Epithelial cell of esophagus (primary cell): ENCODE data around the gene ST8SIA6.

Experiments used
- DNase-seq: peaks from one replicate; pipeline ENCODE4 v3.0.0; 2010; ENCODE audit warnings: low read depth
- H3K4me3 ChIP-seq: 2 replicates; pipeline ENCODE4 v1.5.1; 2011; ENCODE audit warnings: mild to moderate bottlenecking, low read length, control low read depth
- TF ChIP-seq, protein P1 (sequence below): IDR thresholded peaks from 2 replicates; pipeline ENCODE4 v1.5.1; 2011; ENCODE audit warnings: low read depth, mild to moderate bottlenecking, low read length, control low read depth, inconsistent platforms; ENCODE audit not compliant: insufficient read depth; ENCODE audit errors: missing control alignments

Gene ST8SIA6

DNA sequence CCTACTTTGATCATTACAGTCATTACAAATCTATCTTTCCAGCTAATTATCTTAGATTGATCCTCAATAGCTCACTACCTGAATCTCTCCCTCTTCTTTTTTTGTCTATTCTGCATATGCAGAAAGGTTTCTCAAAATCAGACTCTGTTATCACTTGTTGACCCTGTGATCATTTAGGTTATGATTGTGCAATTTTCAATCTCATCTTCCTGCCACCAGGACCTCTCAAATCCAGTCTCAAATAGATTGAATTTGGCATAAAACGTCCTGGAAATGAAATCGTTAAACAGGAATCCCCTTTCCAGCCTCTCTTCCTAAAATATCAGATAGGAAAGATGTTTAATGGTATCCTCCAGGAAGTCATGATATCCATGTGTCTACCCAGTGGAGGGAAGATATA is 96.6 kb downstream of the ST8SIA6 start:
- TF ChIP-seq, protein P1, sequence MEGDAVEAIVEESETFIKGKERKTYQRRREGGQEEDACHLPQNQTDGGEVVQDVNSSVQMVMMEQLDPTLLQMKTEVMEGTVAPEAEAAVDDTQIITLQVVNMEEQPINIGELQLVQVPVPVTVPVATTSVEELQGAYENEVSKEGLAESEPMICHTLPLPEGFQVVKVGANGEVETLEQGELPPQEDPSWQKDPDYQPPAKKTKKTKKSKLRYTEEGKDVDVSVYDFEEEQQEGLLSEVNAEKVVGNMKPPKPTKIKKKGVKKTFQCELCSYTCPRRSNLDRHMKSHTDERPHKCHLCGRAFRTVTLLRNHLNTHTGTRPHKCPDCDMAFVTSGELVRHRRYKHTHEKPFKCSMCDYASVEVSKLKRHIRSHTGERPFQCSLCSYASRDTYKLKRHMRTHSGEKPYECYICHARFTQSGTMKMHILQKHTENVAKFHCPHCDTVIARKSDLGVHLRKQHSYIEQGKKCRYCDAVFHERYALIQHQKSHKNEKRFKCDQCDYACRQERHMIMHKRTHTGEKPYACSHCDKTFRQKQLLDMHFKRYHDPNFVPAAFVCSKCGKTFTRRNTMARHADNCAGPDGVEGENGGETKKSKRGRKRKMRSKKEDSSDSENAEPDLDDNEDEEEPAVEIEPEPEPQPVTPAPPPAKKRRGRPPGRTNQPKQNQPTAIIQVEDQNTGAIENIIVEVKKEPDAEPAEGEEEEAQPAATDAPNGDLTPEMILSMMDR, result no peak
- no peak overlapping the region for H3K4me3 ChIP-seq
- DNase-seq, result no peak

DNA sequence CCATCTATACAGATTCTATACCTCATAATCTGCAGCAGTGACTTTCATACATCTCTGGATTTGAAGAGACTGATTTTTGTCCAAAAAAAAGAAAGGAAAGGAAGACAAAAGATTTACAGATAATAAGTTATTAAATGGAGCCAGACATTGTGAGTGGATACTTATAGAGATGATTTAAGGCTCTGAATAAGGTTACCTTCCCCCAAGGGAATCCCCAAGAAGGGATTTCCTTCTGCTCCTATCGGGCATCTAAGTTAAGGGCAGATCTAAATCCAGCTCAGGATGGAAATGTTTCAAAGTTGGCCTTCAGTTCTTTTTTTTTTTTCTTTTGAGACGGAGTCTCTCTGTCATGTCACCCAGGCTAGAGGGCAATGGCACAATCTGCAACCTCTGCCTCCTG is 97.6 kb downstream of the ST8SIA6 start:
- TF ChIP-seq, protein P1, result no peak
- no peak for DNase-seq

DNA sequence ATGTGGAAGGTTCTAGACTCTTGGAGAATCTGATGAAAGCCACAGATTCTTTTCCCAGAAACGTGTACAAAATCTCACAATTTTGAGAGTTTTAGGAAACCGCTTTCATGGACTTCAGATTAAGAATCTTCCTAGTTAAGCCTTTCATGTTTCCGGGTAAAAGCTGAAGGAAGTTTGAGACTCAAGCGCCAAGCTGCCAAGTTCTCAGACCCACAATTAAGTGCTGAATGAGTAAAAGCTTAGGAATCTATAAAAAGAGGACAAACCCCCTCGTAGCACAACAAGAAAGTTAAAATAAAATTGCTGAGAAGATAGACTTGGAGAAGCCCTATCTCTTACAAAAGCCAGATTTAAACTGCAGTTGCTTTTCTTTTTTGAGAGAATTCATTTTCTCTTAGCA is 99.6 kb downstream of the ST8SIA6 start:
- no peak overlapping the region for H3K4me3 ChIP-seq
- TF ChIP-seq, protein P1, result no peak
- no peak for DNase-seq

More for the DNA sequence above, 97.6 kb downstream of the ST8SIA6 start:
- H3K4me3 ChIP-seq, result no peak overlapping the region

DNA sequence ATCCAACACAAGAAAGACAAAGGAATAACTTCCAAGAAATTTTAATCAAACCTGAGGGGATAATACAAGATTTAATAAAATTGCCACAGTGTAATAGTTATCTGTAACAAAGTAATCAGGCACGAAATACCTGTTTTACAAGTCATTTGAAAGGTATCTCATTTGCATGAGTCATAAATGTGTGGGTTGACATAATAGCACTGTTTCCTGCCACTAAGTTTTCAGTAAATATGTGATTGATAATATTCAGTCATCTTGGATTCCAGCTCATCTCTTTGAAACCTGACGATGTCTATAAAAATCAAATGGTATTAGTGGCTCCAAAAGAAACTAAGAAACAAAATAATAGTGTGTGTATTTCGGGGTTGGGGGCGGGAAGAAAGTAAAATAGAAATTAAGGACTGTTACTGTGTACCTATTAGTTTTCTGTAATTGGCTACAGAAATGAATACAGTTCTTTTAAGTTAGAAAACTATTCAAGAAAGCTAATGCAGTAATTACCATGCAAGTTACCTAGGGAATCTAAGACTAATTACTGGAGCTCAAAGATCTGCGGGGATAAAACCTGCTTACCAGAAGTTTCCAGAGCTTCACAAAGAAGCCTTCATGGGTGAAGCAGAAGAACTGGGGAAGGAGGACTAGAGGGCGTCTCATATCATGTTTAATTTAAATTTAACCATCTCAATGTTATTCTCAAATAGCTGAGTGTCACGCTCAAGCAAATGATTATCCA is 100.7 kb downstream of the ST8SIA6 start:
- no peak overlapping the region for H3K4me3 ChIP-seq
- TF ChIP-seq, protein P1, result no peak
- DNase-seq, result peak; percentile 91

DNA sequence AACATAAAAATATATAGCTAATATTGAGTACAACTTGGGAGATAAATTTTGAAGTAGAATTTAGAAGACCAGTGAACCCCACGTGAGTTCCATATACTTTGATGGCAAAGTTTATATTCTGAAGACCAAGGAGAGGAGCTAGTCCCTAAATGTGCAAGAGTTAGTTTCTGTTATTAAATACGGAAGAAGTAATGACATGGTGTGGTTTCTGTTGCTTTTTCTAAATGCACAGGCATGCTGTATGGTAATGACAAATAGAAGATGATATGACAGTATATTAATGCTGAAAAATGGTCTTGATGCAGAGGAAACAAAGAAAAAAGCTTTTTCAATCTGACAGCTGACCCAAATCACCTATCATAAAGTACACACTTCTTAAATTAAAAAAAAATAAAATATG is 101.8 kb downstream of the ST8SIA6 start:
- H3K4me3 ChIP-seq, result no peak overlapping the region
- TF ChIP-seq, protein P1, result no peak
- DNase-seq, result no peak

DNA sequence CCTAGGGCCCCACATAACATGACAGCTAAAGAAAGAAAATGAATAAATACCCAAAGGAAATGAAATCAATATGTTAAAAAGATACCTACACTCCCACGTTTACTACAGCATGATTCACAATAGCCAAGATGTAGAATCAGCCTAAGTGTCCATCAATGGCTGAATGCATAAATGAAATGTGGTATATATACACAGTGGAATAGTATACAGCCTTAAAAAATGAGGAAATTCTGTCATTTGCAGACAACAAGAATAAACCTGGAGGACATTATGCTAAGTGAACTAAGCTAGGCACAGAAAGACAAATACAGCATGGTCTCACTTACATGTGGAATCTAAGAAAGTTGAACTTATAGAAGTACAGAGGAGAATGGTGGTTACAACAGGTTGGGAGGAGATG is 102.9 kb downstream of the ST8SIA6 start:
- DNase-seq, result no peak
- TF ChIP-seq, protein P1, result no peak

DNA sequence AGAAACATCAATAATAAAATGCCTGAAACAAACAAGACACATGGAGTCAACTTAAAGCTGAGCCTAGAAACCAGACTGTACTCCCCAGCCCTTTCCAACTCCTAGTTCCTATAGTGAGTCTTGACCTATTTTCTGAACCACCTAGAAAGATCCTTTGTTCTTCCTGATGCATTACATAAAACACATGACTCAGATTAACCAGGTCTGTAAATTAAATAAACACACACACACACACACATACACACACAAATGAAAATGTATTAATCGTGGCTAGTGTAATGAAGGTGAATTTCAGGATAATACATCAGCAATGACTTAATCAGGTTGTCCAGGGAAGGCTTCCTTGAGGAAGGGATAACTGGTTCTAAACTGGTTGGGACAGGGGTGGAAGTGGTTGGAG is 104.7 kb downstream of the ST8SIA6 start:
- TF ChIP-seq, protein P1, result no peak
- H3K4me3 ChIP-seq, result no peak overlapping the region
- peak; percentile 69 for DNase-seq

More for the DNA sequence above, 102.9 kb downstream of the ST8SIA6 start:
- no peak overlapping the region for H3K4me3 ChIP-seq
